Right atrium auricular region (tissue), 2 donors: ENCODE measurements around the gene THSD7A. TPM values are rescaled to one million over a fixed set of nuclear protein-coding genes. Genes with fewer than 3 reads are reported as not detected.

Experiments used
- DNase-seq: peaks from one replicate; pipeline ENCODE4 v3.0.0-alpha.2; 2019; ENCODE audit warnings: low spot score
- H3K27ac ChIP-seq, 2 donors: fragments of 200-600 bp; sonication (generic); 1 replicate in 1 of 2; 2 replicates in 1 of 2; pipeline ENCODE4 v1.5.1; 2016 to 2019
- H3K27me3 ChIP-seq, 2 donors: fragments of 200-600 bp; sonication (generic); one replicate each; pipeline versions ENCODE4 v1.5.1 to v1.6.0; 2017 to 2019
- H3K36me3 ChIP-seq: fragments of 200-600 bp; sonication (generic); one replicate; pipeline ENCODE4 v1.5.1; 2016
- H3K4me1 ChIP-seq, 2 donors: fragments of 200-600 bp; sonication (generic); one replicate each; pipeline versions ENCODE4 v1.5.1 to v1.6.0; 2017 to 2019
- H3K4me3 ChIP-seq, 2 donors: fragments of 200-600 bp; sonication (generic); 1 replicate in 1 of 2; 2 replicates in 1 of 2; pipeline ENCODE4 v1.5.1; 2017 to 2019; ENCODE audit warnings: mild to moderate bottlenecking in 1 of 2, moderate library complexity in 1 of 2
- H3K9me3 ChIP-seq, 2 donors: fragments of 200-600 bp; sonication (generic); one replicate each; pipeline ENCODE4 v1.5.1; 2019
- total RNA-seq, 2 donors: library from RNA; depleted of rRNA; stranded (reverse); fragments of >200 nt; gene quantifications; one replicate each; pipeline ENCODE4 v1.1.0, GENCODE V29; 2016
- TF ChIP-seq, protein P1 (sequence below), 2 donors: fragments of 200-600 bp; sonication (generic); IDR thresholded peaks; one replicate each; pipeline ENCODE4 v1.5.1; 2019; ENCODE audit warnings: antibody characterized with exemption in 2 of 2

Gene THSD7A
- total RNA-seq, 2 donors from 2014 or later: 0.85 to 2.9 TPM

DNA sequence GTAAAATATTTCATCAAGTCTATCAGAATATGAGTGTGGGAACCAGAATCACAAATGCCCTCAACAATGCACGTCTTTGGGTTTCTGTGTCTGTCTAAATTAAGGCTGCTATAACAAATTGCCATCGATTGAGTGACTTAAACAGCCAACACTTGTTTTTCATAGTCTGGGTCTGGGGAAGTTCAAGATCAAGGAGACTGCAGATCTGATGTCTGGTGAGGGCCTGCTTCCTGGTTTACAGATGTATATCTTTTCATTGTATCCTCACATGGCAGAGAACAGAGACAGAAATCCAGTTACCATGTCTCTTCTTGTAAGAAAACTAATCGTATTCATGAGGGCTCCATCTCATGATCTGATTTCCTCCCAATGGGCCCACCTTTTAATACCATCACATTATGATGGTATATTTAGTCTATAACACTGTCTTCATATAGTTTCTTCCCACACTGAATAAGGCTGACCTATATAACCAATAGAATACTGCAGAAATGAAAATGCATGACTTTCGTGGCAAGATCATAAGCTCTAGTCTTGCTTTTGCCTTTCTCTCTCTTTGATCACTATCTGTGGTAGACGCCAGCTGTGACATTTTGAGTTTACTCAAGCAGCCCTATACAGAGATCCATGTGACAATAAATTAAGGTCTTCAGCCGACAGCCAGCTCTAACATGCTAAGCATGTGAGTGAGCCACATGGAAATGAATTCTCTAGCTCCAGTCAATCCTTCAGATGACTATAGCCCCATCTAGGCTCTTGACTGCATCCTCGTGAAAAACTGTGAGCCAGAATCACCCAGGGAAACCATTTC is 51.9 kb downstream of the THSD7A start:
- Histone ChIP-seq H3K27me3 (no peaks in the 10 kb centered on the region), H3K27ac (no peak overlapping the region), H3K9me3 (no peaks in the 10 kb centered on the region), H3K4me3 (no peak overlapping the region), H3K36me3 (no peaks in the 10 kb centered on the region), H3K4me1 (no peaks in the 10 kb centered on the region)
- TF ChIP-seq, protein P1, sequence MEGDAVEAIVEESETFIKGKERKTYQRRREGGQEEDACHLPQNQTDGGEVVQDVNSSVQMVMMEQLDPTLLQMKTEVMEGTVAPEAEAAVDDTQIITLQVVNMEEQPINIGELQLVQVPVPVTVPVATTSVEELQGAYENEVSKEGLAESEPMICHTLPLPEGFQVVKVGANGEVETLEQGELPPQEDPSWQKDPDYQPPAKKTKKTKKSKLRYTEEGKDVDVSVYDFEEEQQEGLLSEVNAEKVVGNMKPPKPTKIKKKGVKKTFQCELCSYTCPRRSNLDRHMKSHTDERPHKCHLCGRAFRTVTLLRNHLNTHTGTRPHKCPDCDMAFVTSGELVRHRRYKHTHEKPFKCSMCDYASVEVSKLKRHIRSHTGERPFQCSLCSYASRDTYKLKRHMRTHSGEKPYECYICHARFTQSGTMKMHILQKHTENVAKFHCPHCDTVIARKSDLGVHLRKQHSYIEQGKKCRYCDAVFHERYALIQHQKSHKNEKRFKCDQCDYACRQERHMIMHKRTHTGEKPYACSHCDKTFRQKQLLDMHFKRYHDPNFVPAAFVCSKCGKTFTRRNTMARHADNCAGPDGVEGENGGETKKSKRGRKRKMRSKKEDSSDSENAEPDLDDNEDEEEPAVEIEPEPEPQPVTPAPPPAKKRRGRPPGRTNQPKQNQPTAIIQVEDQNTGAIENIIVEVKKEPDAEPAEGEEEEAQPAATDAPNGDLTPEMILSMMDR (IDR thresholded peaks at IDR 0.05): no peak
- no peak for DNase-seq

DNA sequence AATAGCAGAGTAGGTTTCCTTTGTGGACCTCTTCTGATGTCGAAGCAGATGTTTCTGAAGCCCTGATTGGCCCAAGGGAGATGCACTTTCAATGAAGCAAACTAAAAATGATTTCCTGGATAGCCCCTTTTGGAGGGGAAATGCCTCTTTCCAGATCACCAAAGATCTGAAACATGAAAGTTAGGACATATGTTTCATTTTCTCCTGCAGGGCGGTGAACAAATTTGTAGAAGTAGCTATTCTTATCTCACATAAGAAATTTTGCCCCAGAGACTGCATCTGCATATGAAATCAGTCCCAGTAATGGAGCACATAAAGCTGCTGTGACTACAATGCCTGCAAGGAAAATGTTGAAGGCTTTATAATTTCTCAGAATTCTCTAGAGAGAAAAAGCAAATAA is 56.0 kb downstream of the THSD7A start:
- no peak overlapping the region for H3K4me3 ChIP-seq
- TF ChIP-seq, protein P1 (IDR thresholded peaks at IDR 0.05): no peak

DNA sequence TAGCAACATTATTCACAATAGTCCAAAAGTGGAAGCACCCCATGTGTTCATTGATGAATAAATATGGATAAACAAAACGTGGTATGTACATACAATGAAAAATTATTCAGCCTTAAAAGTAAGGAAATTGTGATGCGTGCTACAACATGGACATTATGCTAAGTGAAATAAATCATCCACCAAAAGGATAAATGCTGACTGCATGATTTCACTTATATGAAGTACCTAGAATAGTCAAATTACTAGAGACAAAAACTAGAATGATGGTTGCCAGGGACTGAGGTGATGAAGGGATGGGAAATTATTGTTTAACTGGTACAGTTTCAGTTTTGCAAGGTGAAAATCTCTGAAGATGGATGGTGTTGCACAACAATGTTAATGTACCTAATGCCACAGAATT is 56.6 kb downstream of the THSD7A start:
- no peak overlapping the region for H3K4me3 ChIP-seq
- TF ChIP-seq, protein P1 (IDR thresholded peaks at IDR 0.05): no peak

More for the DNA sequence above, 56.0 kb downstream of the THSD7A start:
- H3K36me3 ChIP-seq: no peaks in the 10 kb centered on the region
- H3K27ac ChIP-seq: no peak overlapping the region
- no peaks in the 10 kb centered on the region for H3K9me3 ChIP-seq
- H3K4me1 ChIP-seq: no peaks in the 10 kb centered on the region
- no peaks in the 10 kb centered on the region for H3K27me3 ChIP-seq
- DNase-seq: no peak

DNA sequence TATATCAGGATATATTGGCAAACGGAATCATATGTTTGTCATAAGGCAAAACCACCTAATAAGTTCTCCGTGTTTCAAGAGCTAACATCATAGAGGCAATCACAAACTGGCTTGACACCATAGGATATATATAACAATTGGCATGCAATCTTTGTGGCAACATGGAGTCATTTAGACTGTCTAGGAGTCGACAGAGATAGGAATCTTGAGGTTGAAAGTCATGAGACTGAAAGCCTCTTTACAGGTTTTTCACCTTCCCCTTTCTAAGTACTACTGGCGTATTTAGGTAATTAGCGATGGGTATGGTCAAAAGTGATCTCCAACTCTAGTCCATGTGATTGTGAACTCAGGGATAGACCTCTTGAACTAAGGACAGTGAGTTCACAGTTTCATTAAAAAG is 63.7 kb downstream of the THSD7A start:
- TF ChIP-seq, protein P1 (IDR thresholded peaks at IDR 0.05): no peak
- no peaks in the 10 kb centered on the region for H3K36me3 ChIP-seq
- no peaks in the 10 kb centered on the region for H3K9me3 ChIP-seq
- no peaks in the 10 kb centered on the region for H3K4me1 ChIP-seq
- no peak overlapping the region for H3K4me3 ChIP-seq
- H3K27ac ChIP-seq: no peak overlapping the region
- H3K27me3 ChIP-seq: no peaks in the 10 kb centered on the region
- no peak for DNase-seq

More for the DNA sequence above, 56.6 kb downstream of the THSD7A start:
- no peaks in the 10 kb centered on the region for H3K9me3 ChIP-seq
- H3K27me3 ChIP-seq: no peaks in the 10 kb centered on the region
- no peak for DNase-seq
- H3K27ac ChIP-seq: no peak overlapping the region
- no peaks in the 10 kb centered on the region for H3K36me3 ChIP-seq
- H3K4me1 ChIP-seq: no peaks in the 10 kb centered on the region

DNA sequence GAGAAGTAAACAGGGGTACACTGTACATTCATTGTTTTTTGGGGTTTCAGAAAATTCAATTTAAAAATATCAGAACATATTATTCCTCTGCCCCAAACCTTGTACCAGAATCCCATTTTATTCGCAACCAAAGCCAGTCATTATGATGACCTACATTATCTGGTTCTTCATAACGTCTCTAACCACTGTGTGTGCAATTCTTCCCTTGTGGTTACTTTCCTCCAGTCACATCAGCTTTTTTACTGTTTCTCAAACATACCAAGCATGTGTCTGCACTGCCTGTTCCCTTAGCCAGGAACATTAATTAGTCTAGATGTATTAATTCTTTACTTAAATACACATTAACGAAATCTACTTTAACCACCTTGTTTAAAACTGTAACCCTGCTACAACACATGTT is 64.8 kb downstream of the THSD7A start:
- H3K27me3 ChIP-seq: no peaks in the 10 kb centered on the region
- H3K27ac ChIP-seq: no peak overlapping the region
- TF ChIP-seq, protein P1 (IDR thresholded peaks at IDR 0.05): no peak
- H3K36me3 ChIP-seq: no peaks in the 10 kb centered on the region
- no peaks in the 10 kb centered on the region for H3K9me3 ChIP-seq
- H3K4me3 ChIP-seq: no peak overlapping the region
- DNase-seq: no peak
- H3K4me1 ChIP-seq: no peaks in the 10 kb centered on the region

DNA sequence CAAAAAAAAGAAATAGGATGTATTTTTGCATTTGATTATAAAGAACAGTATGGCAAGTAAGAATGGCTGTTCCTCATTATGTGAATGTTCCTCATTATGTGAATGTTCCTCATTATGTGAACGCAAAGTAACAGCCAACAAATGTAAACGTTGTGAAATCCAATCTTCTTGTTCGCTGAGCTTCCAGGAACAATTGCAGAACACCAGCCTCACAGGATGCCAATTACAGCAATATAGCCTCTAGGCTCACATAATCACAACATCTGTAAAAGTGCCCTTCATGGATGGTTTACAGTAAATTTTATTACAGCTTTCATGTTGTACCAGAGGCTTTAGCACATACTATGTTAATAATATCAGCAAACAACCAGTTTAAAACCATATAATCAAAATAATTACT is 71.6 kb downstream of the THSD7A start:
- Histone ChIP-seq H3K4me3 (no peak overlapping the region), H3K9me3 (no peaks in the 10 kb centered on the region), H3K27ac (no peak overlapping the region), H3K4me1 (no peaks in the 10 kb centered on the region), H3K36me3 (no peaks in the 10 kb centered on the region), H3K27me3 (no peaks in the 10 kb centered on the region)
- no peak for DNase-seq
- TF ChIP-seq, protein P1 (IDR thresholded peaks at IDR 0.05): no peak
